GM10248 (cell line): ENCODE measurements around the gene DAB2IP.

Source experiments
- CTCF ChIA-PET: fragments of 300-600 bp; sonication (Branson Sonifier 250); formaldehyde crosslinking; extraction: SDS; loops from one replicate; lab custom pipeline; 2021; ENCODE audit warnings: antibody characterized with exemption; lab: Yijun Ruan, JAX
- POLR2A ChIA-PET: fragments of 350-650 bp; sonication (Branson Sonifier 250); formaldehyde crosslinking; extraction: SDS; loops from one replicate; lab custom pipeline; 2020; ENCODE audit warnings: antibody characterized with exemption; lab: Yijun Ruan, JAX
- DNase-seq: peaks from one replicate; pipeline ENCODE4 v3.0.0; 2012; ENCODE audit errors: extremely low spot score
- TF ChIP-seq, protein P1 (sequence below): IDR thresholded peaks from 2 replicates; pipeline ENCODE4 v1.5.1; 2012; ENCODE audit warnings: mild to moderate bottlenecking, low read depth; ENCODE audit errors: extremely low read depth, missing control alignments, control extremely low read depth

Gene DAB2IP

DNA sequence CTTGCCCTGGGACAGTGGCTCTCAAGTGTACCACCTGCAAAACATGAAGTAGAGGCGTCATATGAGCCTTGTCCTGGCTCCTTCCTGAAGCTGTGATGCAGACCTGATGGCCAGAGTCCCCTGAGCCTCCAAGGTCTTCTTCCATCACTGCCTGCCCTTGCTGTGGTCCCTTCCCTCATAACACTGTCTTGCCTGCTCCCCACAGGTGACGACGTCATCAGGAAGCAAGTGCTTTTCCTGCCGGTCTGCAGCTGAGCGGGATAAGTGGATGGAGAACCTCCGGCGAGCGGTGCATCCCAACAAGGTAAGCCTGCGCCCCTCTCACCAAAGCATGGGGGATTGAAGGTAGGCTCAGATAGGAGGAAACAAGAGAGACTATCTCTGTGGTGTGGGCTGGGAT is 107.3 kb downstream of the DAB2IP start:
- no peak for DNase-seq
- ChIA-PET POLR2A (no interaction called here), CTCF (interaction anchor here (0.8 kb wide), 1 partner anchor 197 kb away, joined by 3 read pairs; no protein-coding TSS in a partner anchor)
- TF ChIP-seq, protein P1, sequence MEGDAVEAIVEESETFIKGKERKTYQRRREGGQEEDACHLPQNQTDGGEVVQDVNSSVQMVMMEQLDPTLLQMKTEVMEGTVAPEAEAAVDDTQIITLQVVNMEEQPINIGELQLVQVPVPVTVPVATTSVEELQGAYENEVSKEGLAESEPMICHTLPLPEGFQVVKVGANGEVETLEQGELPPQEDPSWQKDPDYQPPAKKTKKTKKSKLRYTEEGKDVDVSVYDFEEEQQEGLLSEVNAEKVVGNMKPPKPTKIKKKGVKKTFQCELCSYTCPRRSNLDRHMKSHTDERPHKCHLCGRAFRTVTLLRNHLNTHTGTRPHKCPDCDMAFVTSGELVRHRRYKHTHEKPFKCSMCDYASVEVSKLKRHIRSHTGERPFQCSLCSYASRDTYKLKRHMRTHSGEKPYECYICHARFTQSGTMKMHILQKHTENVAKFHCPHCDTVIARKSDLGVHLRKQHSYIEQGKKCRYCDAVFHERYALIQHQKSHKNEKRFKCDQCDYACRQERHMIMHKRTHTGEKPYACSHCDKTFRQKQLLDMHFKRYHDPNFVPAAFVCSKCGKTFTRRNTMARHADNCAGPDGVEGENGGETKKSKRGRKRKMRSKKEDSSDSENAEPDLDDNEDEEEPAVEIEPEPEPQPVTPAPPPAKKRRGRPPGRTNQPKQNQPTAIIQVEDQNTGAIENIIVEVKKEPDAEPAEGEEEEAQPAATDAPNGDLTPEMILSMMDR: no peak

DNA sequence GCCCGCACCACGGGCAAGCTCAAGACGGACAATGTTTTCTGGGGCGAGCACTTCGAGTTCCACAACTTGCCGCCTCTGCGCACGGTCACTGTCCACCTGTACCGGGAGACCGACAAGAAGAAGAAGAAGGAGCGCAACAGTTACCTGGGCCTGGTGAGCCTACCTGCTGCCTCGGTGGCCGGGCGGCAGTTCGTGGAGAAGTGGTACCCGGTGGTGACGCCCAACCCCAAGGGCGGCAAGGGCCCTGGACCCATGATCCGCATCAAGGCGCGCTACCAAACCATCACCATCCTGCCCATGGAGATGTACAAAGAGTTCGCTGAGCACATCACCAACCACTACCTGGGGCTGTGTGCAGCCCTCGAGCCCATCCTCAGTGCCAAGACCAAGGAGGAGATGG is 108.6 kb downstream of the DAB2IP start:
- no peak for DNase-seq
- TF ChIP-seq, protein P1: no peak
- ChIA-PET CTCF (no interaction called here), POLR2A (no interaction called here)

DNA sequence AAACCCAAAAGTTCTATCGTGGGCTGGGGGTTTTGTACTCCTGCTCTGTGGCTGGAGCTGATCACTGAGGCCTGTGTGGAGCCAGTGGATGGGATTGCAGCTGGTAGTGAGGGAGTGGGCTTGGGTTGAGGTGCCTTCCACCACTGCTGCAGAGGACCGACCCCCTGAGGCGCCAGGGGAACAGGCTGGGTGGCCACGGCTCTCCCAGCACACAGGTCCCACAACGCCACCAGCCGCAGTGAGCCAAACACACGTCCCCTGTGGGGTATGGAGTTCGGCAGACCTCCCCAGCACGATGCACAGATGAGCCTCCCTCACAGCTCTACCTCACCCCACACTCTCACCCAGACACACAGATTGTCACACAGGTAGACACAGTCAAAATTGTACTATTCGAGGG is 109.1 kb downstream of the DAB2IP start:
- ChIA-PET POLR2A (no interaction called here), CTCF (no interaction called here)
- DNase-seq: no peak
- TF ChIP-seq, protein P1: no peak

DNA sequence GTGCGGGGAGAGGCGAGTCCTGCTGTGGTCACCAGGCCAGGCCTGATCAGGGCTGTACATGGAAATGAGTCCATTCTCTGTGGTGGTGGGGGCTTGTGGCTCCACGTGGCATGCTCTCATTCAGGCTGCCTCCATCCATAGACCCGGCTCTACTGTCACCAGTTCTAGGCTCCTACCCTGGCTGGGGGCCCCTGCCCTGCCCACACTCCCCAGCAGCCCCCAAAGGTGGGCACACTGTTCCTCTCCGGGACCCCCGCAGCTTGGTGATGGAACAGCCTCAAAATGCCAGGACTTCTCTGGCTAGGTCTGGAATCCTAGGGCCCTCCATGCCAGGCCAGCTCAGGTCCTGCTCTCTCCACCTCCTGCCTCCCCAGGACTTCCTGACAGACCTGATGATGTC is 111.7 kb downstream of the DAB2IP start:
- POLR2A ChIA-PET: no interaction called here

DNA sequence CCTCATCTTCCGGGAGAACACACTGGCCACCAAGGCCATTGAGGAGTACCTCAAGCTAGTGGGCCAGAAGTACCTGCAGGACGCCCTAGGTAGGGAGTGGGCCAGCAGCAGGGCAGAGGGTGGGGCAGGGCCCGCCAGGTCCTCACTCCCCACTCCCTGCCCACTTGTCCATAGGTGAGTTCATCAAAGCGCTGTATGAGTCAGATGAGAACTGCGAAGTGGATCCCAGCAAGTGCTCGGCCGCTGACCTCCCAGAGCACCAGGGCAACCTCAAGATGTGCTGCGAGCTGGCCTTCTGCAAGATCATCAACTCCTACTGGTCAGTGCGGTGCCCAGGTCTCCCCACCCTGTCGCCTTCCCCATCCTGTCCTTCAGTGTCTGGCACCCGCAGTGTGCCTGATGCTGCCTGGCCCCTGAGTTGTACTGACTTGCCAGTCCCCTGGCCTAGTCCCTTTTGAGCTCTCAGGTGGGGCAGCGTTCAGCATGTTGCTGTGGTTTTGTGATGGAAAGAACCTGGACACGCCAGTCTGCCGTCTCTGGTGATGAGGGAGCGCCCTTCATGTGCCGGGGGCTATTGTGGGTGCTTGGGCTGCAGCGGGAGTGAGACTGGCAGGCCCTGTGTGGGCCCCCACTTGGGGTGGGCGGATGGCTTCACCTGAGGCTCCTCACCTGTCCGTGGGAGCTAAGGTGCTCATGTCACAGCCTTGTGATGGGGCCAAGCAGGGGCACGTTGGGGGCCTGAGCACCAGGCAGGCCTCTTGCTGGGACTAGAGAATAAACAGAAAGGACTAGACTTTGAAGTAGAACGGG is 112.3 kb downstream of the DAB2IP start:
- POLR2A ChIA-PET: no interaction called here
- DNase-seq: no peak
- CTCF ChIA-PET: no interaction called here
- TF ChIP-seq, protein P1: no peak

More for the DNA sequence above, 111.7 kb downstream of the DAB2IP start:
- TF ChIP-seq, protein P1: no peak
- no peak for DNase-seq
- CTCF ChIA-PET: no interaction called here

DNA sequence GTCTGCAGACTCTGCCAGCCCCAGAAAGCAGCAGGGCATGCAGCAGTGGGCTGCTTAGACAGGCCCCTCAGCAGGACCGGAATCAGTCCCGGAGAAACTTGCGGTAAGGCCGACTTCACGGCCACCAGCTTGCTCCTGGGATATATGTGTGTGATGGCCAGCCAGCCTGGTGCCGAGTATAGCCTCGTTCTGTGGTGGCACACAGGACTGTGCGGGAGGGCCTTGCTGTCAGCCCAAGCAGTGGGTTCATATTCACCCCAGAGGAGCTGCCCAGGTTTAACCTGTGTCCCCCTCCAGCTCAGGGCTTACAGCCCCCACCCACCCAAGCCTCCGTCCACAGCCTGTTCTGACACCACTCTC is 112.9 kb downstream of the DAB2IP start:
- TF ChIP-seq, protein P1: no peak
- POLR2A ChIA-PET: no interaction called here
- no peak for DNase-seq
- CTCF ChIA-PET: interaction anchor here (1.4 kb wide), 1 partner anchor 77 kb away, joined by 4 read pairs; no protein-coding TSS in a partner anchor
